HG02642 (cell line): Measurements from ENCODE around the gene CLIC6.
"Not testable (repeated sequence)": the region's sequence is repeated elsewhere in the genome, so short reads cannot be mapped to it uniquely, and the experiment has no call there.

Source experiments
- ATAC-seq: cut with Tn5 transposase; IDR thresholded peaks from one replicate; pipeline ENCODE4 v1.9.1; 2021; ENCODE audit warnings: mild to moderate bottlenecking; ENCODE audit not compliant: unreplicated experiment, poor library complexity

CLIC6 gene

DNA sequence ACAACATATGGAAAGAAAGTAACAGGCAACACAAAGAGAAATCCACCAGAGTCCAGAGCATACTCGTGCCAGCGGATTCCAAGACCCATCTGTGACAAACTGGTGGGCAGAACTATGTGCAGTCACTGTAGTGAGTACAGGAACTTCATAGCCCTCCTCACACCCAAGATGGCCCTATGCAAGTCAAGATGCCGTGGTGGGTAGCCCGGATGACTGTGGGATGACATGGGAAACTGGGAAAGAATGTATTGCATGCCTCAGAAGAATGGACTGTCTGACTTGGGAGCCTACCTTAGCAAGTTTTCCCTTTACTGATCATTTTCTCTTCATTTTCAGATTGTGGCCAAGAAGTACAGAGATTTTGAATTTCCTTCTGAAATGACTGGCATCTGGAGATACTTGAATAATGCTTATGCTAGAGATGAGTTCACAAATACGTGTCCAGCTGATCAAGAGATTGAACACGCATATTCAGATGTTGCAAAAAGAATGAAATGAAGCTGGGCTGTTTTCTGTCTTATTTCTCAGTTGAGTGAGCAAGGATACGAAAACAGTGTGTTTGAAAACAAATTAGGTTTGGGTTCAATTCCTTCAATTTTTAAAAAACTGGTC, 47.3 kb downstream of the CLIC6 start:
- ATAC-seq, result no peak

DNA sequence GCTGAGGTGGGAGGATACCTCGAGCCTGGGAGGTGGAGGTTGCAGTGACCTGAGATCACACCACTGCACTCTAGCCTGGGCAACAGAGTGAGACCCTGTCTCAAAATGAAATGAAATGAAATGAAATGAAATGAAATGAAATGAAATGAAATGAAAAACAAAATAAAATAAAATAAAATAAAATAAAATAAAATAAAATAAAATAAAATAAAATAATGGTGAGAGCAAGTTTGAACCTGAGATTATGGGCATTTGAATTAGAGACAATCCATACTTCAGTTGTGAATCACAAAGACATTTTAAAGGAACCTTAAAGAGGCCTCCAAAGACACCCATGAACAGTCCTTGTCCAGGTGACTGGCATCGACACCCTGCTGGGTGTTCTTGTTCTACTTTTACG, 49.7 kb downstream of the CLIC6 start:
- ATAC-seq, result not testable (repeated sequence)

DNA sequence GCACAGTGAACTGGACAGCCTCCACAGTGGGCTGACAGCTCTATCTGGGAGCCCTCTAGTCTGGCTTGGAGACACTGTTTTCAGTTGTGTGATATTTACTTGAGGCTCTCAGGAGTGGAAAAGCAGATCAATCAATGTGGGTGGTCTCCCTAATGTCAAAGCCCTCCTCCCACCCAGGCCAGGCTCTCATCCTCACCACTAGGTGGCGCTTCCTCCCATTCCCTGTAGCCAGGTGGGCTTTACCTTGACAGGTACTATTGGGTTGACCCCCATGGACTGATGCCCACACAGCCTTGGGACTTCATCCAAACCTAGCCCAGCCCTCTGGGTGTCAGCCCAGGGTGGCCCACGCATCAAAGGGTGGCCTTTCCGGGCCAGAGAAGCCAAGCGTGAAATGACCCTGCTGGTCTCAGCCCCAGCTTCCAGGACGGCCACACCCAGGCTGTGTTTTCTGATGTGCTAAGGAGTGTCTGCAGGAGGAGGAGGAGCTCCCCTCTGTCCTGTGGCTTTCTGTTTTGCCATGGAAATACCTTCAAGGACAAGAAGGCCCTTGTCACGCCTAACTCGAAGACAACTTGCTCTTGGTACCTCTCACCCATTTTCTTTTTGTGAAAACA, 54.0 kb downstream of the CLIC6 start:
- no peak for ATAC-seq

DNA sequence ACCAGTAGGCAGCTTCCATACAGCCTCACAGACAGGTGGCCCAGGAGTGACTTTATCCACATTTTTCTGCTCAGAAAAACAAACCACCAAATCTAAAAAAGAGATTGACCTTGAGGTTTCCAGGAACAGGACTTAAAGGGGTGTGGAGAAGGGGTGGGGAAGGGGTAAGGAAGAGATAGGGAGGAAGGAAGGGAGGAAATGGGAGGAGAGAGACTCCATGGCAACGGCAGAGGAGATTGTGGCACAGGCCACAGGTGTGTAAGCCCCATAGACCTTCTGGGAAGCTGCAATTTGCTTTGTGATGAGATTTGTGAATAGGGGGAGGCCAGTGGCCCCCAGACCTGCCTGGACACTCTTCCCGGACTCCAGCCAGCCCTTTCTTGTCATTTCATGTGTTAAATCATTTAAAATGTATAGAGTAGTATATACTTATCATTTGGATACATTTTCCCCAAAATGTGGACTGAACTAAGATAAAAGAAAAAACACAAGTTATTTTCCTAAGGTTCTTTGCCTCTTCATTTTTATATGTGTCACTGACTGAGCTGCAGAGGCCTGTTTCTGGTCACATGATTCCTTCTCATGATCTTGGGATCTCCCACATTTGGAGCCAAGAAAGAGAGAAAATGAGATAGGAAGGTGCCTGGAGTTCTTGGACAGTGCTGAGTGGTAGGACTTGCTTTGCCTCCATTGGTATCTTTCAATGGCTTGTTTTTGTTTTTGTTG, 55.5 kb downstream of the CLIC6 start:
- no peak for ATAC-seq

DNA sequence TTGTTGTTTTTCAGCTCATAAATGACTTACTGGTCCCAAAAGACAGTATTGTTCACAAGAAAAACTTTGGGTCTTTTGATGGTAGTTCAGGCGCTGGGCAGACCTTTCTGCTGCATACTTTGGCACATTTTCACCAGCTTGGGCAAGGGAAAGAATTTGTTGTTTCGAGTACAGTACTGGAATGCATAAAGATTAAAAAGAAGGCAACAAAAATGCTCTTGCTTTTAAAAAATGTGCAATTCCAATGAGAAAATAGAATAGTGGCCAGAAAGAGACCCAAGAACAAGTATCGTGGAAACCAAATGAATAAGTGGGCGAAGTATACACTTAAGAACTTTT, 56.0 kb downstream of the CLIC6 start:
- no peak for ATAC-seq

DNA sequence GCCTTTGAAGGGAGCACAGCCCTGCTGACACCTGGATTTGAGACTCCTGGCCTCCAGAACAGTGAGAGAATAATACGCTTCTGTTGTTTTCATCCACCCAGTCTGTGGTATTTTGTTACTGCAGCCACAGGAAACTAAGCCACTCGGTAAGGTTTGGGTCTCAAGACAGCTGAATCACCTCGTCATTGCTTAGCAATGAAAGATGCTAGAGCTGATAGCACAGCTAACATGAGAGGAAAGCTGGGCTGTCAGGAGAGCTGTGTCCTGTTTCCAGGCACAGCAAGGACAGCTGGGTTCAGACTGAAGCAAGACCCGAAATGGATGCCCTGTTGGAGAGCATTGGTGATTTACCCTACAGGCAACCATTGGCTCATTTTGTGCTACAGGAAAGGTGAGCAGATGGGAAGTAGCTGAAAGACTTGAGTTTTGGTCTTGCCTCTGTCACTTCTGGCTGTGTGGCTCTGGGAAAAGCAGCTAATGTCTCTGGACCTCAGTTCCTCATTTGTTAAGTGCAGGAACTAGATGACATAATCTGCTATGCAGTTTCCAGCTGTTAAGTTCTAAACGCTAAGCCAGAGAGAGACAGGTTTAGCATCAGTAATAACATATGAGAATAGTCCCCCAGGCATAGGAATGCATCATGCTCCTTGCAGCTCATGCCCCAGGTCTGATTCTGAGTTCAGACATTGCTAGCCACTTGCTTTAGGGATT, 58.0 kb downstream of the CLIC6 start:
- no peak for ATAC-seq

DNA sequence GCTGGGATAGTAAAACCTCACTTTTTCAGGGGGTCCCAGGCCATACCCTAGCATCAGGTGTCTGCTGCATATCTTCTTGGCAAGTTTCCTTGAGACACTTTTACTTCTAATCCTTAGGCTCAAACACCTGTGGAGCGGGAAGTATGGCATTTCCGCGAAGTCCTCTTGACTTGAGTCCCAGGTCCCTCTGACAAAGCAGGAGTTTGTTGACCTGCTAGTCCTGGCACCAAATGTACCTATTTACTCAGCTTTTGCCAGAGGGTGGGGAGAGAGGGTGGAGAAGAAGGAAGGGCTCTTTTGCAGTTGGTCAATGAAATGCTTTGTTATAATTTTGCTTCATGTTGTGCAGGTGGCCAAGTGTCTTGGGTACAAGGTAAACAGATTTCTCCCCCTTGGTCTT, 59.7 kb downstream of the CLIC6 start:
- no peak for ATAC-seq

DNA sequence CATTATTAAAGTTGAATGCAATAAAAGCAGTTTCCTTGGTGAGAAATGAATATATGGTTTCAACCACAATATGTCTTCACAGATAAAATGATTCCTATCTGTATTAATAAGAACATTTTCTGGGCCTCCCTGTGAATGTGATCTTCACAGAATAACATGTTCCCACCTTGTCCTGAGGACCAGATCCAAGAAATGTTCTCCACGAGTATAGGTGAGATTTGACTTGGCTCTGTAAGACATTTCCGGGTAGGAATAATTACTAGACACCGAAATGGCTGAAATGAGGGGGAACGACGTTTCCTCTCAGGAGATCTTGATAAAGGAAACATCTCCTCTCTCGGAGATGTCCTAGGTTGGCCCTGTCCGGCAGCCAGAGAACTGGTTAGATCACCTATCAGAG, 61.4 kb downstream of the CLIC6 start:
- ATAC-seq, result no peak

DNA sequence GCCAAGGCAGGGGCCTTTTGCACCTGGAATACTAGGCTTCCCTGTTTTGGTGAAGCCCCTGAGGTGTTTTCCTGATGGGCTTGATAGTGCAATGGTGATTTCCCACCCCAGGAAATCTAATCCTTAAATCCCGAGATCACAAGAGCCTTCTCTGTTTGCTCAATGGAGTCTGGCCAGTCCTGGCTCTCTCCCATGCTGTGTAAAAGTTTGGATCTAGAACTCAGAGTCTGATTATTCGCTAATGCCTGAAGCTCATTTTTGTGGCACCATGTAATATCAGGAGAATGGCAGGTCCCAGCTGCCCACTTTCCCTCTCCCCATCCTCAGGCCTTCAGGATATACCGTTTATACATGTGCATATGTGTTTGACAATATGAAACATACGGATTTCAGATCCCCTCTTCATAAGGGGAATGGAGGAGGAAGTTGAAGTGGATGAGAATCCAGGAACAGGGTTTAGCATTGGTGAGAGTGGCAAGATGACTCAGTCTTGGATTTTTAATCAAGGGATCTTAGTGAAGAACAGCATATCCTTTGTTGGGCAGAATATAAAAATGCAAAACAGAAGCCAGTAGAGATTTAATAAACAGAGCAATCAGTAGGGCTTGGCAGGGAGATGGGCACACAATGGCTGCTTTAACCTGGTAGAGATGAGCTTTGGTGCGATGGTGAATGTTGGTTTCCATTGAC, 62.1 kb downstream of the CLIC6 start:
- no peak for ATAC-seq

DNA sequence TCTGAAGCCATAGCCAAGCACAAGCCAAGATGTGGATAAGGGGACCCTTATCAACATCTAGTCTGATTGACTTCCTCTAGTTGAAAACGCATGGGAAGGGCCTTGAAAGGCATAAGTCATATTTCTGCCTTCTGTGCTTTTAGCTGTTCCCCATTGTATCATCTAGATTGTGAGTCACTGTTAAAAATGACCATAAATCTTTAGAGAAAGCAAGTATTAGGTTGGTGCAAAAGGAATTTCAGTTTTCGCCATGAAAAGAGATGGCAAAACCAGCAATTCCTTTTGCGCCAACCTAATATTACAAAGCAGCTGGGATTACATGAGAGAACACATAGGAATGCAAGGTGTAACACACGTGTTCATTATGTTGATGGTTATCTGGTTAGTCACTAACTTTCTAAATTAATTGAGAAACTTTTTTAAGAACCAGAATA, 63.6 kb downstream of the CLIC6 start:
- ATAC-seq, result no peak

DNA sequence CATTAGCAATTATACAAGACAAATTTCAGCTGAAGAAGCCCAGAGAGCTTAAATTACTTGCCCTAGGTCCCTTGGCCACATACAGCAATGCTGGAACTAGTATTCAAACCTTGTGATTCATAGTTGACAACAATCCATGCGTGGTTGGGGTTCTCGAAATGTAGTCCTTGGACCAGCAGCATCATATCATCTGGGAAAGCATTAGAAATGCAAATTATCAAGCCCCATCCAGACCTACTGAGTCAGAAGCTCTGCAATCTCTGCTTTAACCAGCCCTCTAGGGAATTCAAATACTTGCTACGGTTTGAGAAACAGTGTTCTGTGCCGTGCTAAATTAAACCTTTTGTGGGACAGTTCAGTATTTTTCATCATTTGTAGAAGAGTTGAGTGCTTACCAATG, 65.1 kb downstream of the CLIC6 start:
- ATAC-seq, result no peak

DNA sequence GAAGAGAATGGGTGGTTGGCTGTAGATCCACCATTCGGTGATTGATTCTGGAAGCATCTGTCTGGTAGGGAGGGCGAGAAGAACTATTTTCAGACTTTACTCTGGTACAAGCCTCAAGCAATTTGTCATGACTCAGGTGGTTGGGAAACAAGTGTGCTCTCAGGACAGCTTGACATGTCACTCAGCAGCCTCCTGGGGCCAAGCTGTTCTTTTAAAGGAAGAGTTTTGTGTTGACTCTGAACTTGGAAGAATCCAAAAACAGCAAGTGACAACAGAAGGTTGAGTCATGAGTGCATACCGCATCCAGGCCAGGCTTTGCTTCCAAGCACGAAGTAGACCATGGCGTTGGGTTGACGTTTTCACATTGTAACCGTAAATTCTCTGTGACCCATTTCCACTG, 65.9 kb downstream of the CLIC6 start:
- ATAC-seq, result no peak

DNA sequence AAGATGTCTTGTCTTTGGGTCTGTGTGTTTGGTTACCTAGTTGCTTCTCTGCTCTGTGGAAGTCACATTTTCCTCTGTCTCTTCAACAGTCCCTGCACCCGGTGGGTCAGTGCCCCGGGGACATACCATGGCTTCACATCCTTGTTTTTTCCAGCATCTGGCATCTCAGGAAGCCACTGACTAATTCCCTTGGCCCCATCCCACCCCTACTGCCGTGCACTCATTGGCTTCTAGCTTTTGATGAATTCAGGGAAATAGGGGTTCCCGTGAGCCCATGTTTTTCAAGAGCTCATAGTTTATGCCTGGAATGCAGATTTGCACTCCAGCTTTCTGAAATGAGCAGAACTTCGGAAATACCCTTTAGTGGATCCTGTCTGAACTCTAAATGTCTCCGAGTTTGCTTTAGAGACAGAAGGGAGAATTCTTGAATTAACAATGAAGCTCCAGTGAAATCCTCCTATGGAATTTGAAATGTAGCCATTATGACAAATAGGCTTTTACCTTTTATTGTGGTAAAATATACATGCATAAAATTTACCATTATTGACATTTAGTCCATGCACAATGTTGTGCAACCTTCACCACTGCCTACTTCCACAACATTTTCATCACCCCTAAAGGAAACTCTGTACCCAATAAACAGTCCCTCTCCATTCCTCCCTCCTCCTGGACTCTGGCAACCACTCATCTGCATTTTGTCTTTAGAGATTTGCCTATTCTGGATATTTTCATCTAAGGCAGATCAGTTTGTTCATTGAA, 67.5 kb downstream of the CLIC6 start:
- ATAC-seq, result no peak

DNA sequence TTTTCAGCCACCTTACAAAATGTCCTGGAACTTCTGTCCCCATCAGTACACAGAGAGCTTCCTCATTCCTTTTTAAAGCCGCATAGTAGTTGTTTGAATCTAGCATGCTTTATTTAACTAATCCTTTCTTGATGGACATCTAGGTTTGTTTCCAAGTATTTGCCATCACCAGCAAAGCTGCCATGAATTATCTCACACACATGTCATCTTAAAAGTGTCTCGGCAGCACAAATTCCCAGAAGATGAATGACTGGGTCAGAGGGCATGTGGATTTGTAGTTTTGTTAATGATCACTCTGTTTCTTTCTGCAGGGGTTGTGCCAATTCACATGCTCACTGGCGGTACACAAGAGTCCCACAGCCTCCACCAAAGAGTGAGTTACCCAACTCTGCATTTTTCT, 68.3 kb downstream of the CLIC6 start:
- no peak for ATAC-seq

DNA sequence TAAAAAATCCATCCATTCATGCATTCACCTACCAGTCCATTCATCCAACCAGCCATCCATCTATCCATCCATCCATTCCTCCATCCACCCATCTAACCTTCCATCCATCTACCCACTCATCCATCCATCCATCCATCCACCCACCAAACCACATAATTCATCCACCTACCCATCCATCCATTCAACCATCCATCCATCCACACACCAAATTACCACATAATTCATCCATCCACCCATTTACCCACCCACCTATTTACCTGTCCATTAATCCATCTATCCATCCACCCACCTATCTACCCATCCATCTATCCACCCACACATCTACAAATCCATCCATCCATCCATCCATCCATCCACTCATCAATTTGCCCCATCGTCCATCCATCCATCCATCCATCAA, 71.4 kb downstream of the CLIC6 start:
- no peak for ATAC-seq

DNA sequence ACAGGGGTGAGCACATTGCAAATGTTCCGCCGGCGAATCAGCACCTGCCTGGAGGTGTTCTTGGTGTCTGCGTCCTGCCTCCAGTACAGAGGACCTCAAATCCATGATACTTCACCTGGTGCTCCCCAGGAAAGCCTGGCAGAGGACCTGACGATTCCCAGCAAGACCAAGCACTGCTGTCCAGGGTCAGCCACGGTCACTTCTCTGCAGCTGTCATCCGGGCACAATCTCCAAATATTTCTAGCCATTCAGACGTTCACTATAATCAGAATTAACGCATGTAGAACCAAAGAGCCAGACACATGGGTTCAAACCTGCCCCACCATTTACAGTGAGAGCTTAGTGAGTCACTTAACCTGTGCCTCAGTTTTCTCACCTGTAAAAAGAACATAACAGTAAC, 74.5 kb downstream of the CLIC6 start:
- ATAC-seq, result no peak

DNA sequence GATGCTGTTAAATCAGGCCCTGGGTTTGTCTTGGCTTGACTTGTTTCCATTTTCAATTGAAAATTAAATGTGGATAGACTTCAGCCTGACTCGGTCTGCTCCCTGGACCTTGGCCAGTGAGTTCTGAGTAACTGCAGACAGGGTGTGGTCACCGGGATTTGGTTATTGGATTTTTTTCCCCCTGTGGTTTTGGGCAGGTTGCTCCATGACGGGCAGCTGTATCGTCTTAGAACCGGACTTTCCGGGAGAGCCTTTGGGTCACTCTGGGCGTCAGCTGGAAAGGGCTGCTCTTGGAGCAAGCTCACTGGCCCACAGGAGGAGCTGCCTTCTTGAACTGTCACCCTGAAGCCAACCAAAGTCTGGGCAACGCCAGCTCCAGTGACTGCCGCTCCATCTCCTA, 75.0 kb downstream of the CLIC6 start:
- no peak for ATAC-seq

DNA sequence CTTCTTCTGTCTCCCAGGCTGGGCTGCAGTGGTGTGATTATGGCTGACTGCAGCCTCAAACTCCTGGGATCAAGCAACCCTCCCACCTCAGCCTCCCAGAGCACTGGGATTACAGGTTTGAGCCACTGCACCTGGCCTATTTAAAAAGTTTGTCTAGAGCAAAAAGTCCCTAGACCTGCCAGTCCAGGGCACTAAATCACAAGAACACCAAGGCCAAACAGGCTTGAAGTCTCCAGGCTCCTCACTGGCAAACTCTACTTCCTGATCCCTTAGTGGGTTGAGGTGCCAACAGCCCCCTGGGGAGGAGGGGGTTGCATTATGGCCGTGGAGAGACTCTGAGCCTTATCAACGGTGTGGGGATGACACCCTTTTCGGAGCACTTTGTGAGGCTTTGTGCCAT, 76.0 kb downstream of the CLIC6 start:
- no peak for ATAC-seq

DNA sequence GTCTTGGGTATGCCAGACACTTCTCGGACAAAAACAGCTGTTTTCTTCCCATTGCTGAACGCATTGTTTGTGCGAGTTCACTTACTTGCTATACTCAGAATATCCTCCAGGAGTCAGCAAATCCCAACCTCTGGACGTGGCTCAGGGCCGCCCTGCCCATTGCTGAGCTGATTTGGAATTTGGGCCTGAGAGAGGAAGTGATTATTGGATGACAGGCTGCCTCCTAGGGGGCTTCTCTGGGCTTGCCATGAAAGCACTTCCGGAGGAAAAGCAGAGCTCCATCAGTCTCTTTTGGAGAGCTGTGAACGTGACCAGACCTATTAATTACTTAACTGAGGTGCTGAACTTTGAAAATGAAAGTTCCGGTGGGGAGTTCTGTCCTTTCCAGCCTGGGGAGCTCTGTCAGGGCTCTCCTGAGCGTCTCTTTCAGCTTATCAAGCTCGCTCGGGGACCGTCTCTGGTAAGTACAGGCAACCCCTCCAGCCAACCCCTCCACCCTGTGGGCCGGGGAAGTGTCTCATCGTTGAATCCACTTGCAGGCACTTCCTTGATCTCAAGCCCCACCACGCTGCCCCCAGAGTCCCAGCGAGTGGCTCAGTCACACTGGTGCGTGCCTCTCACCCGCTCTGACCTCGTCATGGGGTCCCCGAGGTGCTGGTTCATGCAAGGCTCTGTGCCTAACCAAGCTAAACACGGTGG, 76.9 kb downstream of the CLIC6 start:
- ATAC-seq, result peak; percentile 84

DNA sequence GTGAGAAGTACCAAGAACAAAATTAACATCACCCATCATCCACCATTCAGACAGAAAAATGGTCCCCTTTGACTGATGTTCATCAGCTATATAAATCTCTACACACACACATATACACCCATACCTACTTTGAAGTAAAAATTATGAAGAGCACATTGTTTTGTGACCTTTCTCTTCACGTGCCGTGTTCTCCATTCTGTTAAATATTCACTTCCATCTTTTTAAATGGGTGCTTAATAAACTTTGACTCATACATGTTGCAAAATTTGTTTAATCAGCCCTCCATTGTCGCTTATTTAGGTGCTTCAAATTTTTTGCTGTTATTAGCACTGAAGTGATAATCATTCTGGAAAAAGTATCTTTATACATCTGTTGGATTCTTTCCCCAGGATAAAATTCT, 80.1 kb downstream of the CLIC6 start:
- no peak for ATAC-seq
